Activated CD4-positive, alpha-beta memory T cell treated with anti-CD3 and anti-CD28 coated beads for 36 hours (primary cell): ENCODE results near the gene MBLAC1. TPM values are rescaled to one million over a fixed set of nuclear protein-coding genes. Genes with fewer than 3 reads are reported as not detected.
A peak's percentile ranks its signal among the peaks of the same experiment; 100 is the strongest.

Experiments used
- CTCF ChIA-PET: fragments of 350-600 bp; sonication (Branson Sonifier 250); formaldehyde crosslinking; loops from one replicate; lab custom pipeline; 2021; ENCODE audit warnings: antibody characterized with exemption, inconsistent platforms; lab: Charles Lee
- POLR2A ChIA-PET: fragments of 350-600 bp; sonication (Branson Sonifier 250); formaldehyde crosslinking; loops from one replicate; lab custom pipeline; 2021; ENCODE audit warnings: antibody characterized with exemption; lab: Charles Lee
- DNase-seq: peaks from one replicate; pipeline ENCODE4 v3.0.0-alpha.2; 2020
- H3K27ac Mint-ChIP-seq: one replicate; pipeline ENCODE4 v1.8.0; 2021; ENCODE audit warnings: mixed read lengths
- H3K27me3 Mint-ChIP-seq: one replicate; pipeline ENCODE4 v1.8.0; 2021; ENCODE audit warnings: mixed read lengths
- H3K36me3 Mint-ChIP-seq: one replicate; pipeline ENCODE4 v1.8.0; 2021; ENCODE audit warnings: mixed read lengths
- H3K4me1 Mint-ChIP-seq: one replicate; pipeline ENCODE4 v1.8.0; 2021; ENCODE audit warnings: low read depth, mixed read lengths
- H3K4me3 Mint-ChIP-seq: one replicate; pipeline ENCODE4 v1.8.0; 2021; ENCODE audit warnings: mild to moderate bottlenecking, mixed read lengths
- H3K9me3 Mint-ChIP-seq: one replicate; pipeline ENCODE4 v1.8.0; 2021; ENCODE audit warnings: mixed read lengths
- intact Hi-C: fragments of 100-400 bp; cut with micrococcal nuclease; formaldehyde crosslinking; loops from one replicate; pipeline ENCODE4 v1.15.1; 2023
- total RNA-seq, 2 experiments: library from RNA; stranded (reverse); gene quantifications; one replicate each; pipeline ENCODE4 v1.2.3, GENCODE V29; 2021

Gene MBLAC1
- total RNA-seq, 2 experiments from 2014 or later = 2.3 to 3.4 TPM

GRCh38 chr7:100166970-100167911 is 40.5 kb downstream of the MBLAC1 start:
- ChIA-PET CTCF (interaction anchor here (0.8 to 1.9 kb wide), 5 partner anchors 23 to 465 kb away, joined by 3 to 6 read pairs (median 4); no protein-coding TSS in a partner anchor), POLR2A (interaction anchor here (1.1 kb wide), 1 partner anchor 41 kb away, joined by 3 read pairs; the partner anchor contains the start of gene MBLAC1)
- peak overlapping the region; percentile 47 for H3K27ac Mint-ChIP-seq
- no peaks in the 10 kb centered on the region for H3K36me3 Mint-ChIP-seq
- peaks cover 77% of the 10 kb centered on the region for H3K4me1 Mint-ChIP-seq
- intact Hi-C loops = loop anchor here (1.0 kb wide), 1 partner anchor 9 kb away; the partner anchor contains the start of gene TRAPPC14
- H3K9me3 Mint-ChIP-seq = no peaks in the 10 kb centered on the region
- H3K27me3 Mint-ChIP-seq = peaks cover 2% of the 10 kb centered on the region
- peak overlapping the region; percentile 72 for H3K4me3 Mint-ChIP-seq
- no peak for DNase-seq

- DNase-seq = no peak
- POLR2A ChIA-PET = no interaction called here
- no peaks in the 10 kb centered on the region for H3K9me3 Mint-ChIP-seq
Observed at GRCh38 chr7:100167912-100168323, 41.2 kb downstream of the MBLAC1 start.

GRCh38 chr7:100169147-100169850 is 42.5 kb downstream of the MBLAC1 start:
- peaks cover 2% of the 10 kb centered on the region for H3K27me3 Mint-ChIP-seq
- no peaks in the 10 kb centered on the region for H3K9me3 Mint-ChIP-seq
- ChIA-PET POLR2A (no interaction called here), CTCF (no interaction called here)
- H3K4me1 Mint-ChIP-seq = peaks cover 59% of the 10 kb centered on the region
- H3K27ac Mint-ChIP-seq = peak overlapping the region; percentile 36
- no peaks in the 10 kb centered on the region for H3K36me3 Mint-ChIP-seq
- no peak for DNase-seq
- peak overlapping the region; percentile 9 for H3K4me3 Mint-ChIP-seq
- intact Hi-C loops = loop anchor here (1.0 kb wide), 1 partner anchor 8 kb away; the partner anchor contains the start of genes GPC2 and STAG3

More at GRCh38 chr7:100167912-100168323, 41.2 kb downstream of the MBLAC1 start:
- no peaks in the 10 kb centered on the region for H3K36me3 Mint-ChIP-seq
- peak overlapping the region; percentile 72 for H3K4me3 Mint-ChIP-seq
- H3K27ac Mint-ChIP-seq = peak overlapping the region; percentile 35
- CTCF ChIA-PET = interaction anchor here (0.6 to 1.6 kb wide), 3 partner anchors 9 to 51 kb away, joined by 3 to 4 read pairs (median 4); partner anchors contain the start of gene GPC2
- H3K27me3 Mint-ChIP-seq = peaks cover 2% of the 10 kb centered on the region
- H3K4me1 Mint-ChIP-seq = peaks cover 73% of the 10 kb centered on the region
- intact Hi-C loops = no loop called here

GRCh38 chr7:100170101-100170897 is 43.5 kb downstream of the MBLAC1 start:
- H3K4me3 Mint-ChIP-seq = peak overlapping the region; percentile 53
- CTCF ChIA-PET = no interaction called here
- intact Hi-C loops = no loop called here
- no peak overlapping the region for H3K27ac Mint-ChIP-seq
- H3K4me1 Mint-ChIP-seq = peaks cover 56% of the 10 kb centered on the region
- POLR2A ChIA-PET = no interaction called here
- no peaks in the 10 kb centered on the region for H3K9me3 Mint-ChIP-seq
- H3K27me3 Mint-ChIP-seq = peaks cover 2% of the 10 kb centered on the region
- no peak for DNase-seq
- no peaks in the 10 kb centered on the region for H3K36me3 Mint-ChIP-seq

GRCh38 chr7:100171087-100171681 is 44.4 kb downstream of the MBLAC1 start:
- no peak overlapping the region for H3K4me3 Mint-ChIP-seq
- no peaks in the 10 kb centered on the region for H3K9me3 Mint-ChIP-seq
- H3K27ac Mint-ChIP-seq = no peak overlapping the region
- POLR2A ChIA-PET = no interaction called here
- no peaks in the 10 kb centered on the region for H3K36me3 Mint-ChIP-seq
- peaks cover 52% of the 10 kb centered on the region for H3K4me1 Mint-ChIP-seq
- intact Hi-C loops = no loop called here
- H3K27me3 Mint-ChIP-seq = peaks cover 2% of the 10 kb centered on the region
- DNase-seq = no peak
- CTCF ChIA-PET = no interaction called here

- intact Hi-C loops = no loop called here
- Mint-ChIP-seq H3K4me3 (peak overlapping the region; percentile 50), H3K36me3 (no peaks in the 10 kb centered on the region), H3K27ac (no peak overlapping the region), H3K27me3 (peaks cover 2% of the 10 kb centered on the region), H3K4me1 (peaks cover 51% of the 10 kb centered on the region), H3K9me3 (no peaks in the 10 kb centered on the region)
- ChIA-PET POLR2A (interaction anchor here (0.6 kb wide), 1 partner anchor 264 kb away, joined by 4 read pairs; no protein-coding TSS in a partner anchor), CTCF (no interaction called here)
- DNase-seq = no peak
Observed at GRCh38 chr7:100171840-100172239, 45.1 kb downstream of the MBLAC1 start.

- no peaks in the 10 kb centered on the region for H3K36me3 Mint-ChIP-seq
- ChIA-PET CTCF (interaction anchor here (1.0 kb wide), 1 partner anchor 234 kb away, joined by 3 read pairs; no protein-coding TSS in a partner anchor), POLR2A (no interaction called here)
- no peaks in the 10 kb centered on the region for H3K9me3 Mint-ChIP-seq
- intact Hi-C loops = no loop called here
- peaks cover 2% of the 10 kb centered on the region for H3K27me3 Mint-ChIP-seq
- DNase-seq = no peak
- H3K27ac Mint-ChIP-seq = no peak overlapping the region
- peaks cover 37% of the 10 kb centered on the region for H3K4me1 Mint-ChIP-seq
- H3K4me3 Mint-ChIP-seq = no peak overlapping the region
Observed at GRCh38 chr7:100173806-100174495, 47.2 kb downstream of the MBLAC1 start.

GRCh38 chr7:100174582-100174981 is 47.8 kb downstream of the MBLAC1 start:
- Mint-ChIP-seq H3K27ac (no peak overlapping the region), H3K4me1 (peaks cover 30% of the 10 kb centered on the region)
- intact Hi-C loops = no loop called here

GRCh38 chr7:100175296-100175935 is 48.6 kb downstream of the MBLAC1 start:
- no peak for DNase-seq
- Mint-ChIP-seq H3K4me3 (no peak overlapping the region), H3K4me1 (peaks cover 27% of the 10 kb centered on the region), H3K36me3 (no peaks in the 10 kb centered on the region), H3K9me3 (no peaks in the 10 kb centered on the region), H3K27me3 (peaks cover 2% of the 10 kb centered on the region), H3K27ac (no peak overlapping the region)
- CTCF ChIA-PET = no interaction called here
- POLR2A ChIA-PET = no interaction called here
- intact Hi-C loops = loop anchor here (5.0 kb wide), 1 partner anchor 47 kb away; no protein-coding TSS in a partner anchor

More at GRCh38 chr7:100174582-100174981, 47.8 kb downstream of the MBLAC1 start:
- Mint-ChIP-seq H3K9me3 (no peaks in the 10 kb centered on the region), H3K4me3 (no peak overlapping the region), H3K27me3 (peaks cover 2% of the 10 kb centered on the region), H3K36me3 (no peaks in the 10 kb centered on the region)
- DNase-seq = no peak
- ChIA-PET POLR2A (no interaction called here), CTCF (no interaction called here)
